PC-9 (cell line): Measurements from ENCODE around the gene MANEA.

Source experiments
- EZH2 ChIP-seq: fragments of 200-600 bp; sonication (generic); IDR thresholded peaks from 2 replicates; pipeline ENCODE4 v1.8.0; 2017; ENCODE audit warnings: antibody characterized with exemption, low read depth
- TF ChIP-seq, protein P1 (sequence below): fragments of 200-600 bp; sonication (generic); conservative IDR thresholded peaks from 2 replicates; pipeline ENCODE4 v1.6.1; 2017; ENCODE audit warnings: mixed run types, antibody characterized with exemption, mild to moderate bottlenecking, moderate library complexity

GRCh38 chr6:95574811-95575210 is 2.5 kb upstream of the MANEA start:
- TF ChIP-seq, protein P1, sequence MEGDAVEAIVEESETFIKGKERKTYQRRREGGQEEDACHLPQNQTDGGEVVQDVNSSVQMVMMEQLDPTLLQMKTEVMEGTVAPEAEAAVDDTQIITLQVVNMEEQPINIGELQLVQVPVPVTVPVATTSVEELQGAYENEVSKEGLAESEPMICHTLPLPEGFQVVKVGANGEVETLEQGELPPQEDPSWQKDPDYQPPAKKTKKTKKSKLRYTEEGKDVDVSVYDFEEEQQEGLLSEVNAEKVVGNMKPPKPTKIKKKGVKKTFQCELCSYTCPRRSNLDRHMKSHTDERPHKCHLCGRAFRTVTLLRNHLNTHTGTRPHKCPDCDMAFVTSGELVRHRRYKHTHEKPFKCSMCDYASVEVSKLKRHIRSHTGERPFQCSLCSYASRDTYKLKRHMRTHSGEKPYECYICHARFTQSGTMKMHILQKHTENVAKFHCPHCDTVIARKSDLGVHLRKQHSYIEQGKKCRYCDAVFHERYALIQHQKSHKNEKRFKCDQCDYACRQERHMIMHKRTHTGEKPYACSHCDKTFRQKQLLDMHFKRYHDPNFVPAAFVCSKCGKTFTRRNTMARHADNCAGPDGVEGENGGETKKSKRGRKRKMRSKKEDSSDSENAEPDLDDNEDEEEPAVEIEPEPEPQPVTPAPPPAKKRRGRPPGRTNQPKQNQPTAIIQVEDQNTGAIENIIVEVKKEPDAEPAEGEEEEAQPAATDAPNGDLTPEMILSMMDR: no peak
- no peak for TF ChIP-seq EZH2
